DMS114 treated with DMSO at 0.1 percent for 48 hours (cell line): ENCODE data around the gene PHC2.

Experiments
- DNase-seq: peaks from one replicate; lab custom pipeline; 2025; ENCODE audit not compliant: unreplicated experiment; lab: John Stamatoyannopoulos, UW

Gene PHC2

DNA sequence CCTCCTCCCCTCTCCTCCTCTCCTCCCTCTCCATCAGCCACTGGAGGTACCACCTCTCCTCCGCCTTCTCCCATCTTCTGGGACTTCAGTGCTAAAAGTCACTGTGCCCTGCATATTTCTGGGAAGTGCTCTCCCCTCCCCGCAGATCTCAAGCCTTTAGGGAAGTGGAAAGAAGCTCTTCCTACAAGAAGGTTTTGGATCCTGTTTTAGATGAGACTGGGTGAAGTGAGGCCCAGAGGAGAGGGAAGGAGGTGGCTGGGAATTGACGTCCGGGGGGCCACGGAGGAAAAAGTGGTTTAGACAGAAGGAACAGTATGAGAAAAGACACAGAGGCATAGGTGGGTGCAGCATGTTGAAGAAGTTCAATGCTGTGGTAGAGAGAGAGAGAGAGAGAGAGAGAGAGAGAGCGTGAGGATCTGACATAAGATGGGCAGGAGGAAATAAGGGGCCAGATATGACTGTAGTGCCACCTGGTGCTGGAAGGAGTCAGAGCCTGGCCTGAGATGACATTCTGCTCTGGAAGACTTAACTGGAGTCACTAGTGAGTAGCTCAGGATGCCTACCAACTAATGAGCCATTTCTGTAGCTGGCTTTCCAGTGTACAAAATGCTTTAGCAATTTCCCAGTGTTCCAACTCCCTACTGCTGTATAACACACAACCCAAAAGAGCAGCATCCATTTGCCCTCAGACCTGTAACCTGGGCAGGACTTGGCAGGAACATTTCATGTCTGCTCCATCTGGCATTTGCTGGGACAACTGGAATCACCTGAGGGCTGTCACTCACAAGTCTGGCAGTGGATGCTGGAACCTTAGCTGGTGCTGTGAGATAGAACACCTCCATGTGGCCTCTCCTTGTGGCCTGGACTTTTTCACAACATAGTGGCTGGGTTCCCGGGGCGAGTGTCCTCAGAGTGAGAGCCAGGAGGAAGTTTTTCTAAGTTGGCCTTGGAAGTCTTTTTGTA, 24.9 kb upstream of the PHC2 start:
- DNase-seq: peak; percentile 55

DNA sequence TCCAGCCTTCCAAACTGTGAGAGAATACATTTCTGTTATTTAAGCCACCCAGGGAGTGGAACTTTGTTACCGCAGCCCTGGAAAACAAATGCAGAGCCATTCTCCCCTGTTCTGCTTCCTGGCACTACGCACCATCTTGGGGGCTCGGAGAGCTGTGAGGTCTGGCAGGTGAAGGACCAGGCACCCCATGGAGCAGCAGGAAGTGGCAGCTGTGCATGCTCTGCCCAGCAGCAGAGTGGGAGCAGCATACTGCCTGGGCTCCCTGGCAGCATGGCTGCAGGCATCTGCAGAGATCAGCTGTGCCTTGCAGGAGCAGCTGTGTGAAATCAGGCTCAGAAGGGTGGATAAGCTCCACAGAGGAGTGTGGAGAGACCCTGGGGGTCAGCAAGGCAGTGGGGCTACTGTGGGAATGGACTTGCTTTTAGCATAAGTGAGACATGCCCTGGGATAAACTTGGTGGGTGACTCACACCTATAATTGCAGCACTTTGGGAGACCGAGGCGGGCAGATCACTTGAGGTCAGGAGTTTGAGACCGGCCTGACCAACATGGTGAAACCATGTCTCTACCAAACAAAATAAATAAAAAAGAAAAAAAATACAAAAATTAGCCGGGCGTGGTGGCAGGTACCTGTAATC, 23.9 kb upstream of the PHC2 start:
- DNase-seq: no peak

DNA sequence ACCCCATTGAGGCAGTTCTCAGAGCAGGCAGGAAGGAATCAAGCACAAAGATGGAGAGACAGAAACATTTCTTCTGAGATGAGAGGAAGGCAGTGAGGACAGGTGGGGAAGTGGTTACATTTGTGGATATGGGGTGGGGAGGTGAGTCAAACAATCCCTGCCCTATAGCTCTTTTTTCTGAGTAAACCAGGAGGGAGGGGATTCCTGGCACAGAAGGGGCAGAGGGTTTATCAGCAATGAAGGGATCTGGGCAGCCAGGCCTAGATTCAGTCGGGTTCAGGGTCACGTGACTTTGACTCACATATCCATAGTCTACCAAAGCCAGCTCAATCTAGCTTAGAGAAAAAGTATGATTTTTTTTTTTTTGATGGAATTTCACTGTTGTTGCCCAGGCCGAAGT, 15.7 kb upstream of the PHC2 start:
- DNase-seq: no peak

DNA sequence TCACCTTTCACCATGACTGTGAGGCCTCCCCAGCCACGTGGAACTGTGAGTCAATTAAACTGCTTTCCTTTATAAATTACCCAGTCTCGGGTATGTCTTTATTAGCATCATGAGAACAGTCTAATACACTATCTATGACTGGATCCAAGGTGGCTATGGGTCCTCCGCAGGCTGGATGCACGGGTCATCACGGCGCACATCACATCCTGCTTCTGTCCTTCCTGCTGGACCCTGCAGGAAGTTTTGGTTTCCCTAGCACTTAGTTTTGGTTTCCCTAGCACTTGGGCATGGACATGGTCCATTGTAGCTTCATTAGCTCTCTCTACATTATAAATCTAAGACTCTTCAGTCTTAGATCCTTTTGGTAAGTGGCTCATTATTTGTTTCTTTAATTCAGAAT, 14.2 kb upstream of the PHC2 start:
- DNase-seq: no peak

DNA sequence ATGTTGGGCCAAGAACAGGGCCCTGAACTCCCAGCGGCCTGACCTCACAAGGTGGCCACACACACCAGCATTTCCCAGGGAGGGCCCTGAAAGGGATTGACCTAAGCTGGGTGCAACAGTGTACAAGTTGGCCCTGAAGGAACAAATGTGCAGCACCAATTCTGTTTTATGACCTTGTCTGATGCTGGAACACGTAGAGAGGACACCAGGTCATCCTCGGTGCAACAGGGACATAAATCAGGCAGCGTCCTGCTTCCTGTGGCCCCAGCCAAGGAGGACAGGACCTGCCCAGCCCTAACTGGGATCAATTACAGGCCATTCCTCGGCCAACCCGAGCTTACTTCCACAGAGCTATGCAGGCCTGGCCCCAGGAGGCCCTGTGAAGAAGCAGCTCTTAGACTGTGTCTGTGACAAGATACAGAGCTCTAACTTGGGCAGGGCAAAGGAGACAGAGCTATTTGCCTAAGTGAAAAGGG, 12.8 kb upstream of the PHC2 start:
- no peak for DNase-seq

DNA sequence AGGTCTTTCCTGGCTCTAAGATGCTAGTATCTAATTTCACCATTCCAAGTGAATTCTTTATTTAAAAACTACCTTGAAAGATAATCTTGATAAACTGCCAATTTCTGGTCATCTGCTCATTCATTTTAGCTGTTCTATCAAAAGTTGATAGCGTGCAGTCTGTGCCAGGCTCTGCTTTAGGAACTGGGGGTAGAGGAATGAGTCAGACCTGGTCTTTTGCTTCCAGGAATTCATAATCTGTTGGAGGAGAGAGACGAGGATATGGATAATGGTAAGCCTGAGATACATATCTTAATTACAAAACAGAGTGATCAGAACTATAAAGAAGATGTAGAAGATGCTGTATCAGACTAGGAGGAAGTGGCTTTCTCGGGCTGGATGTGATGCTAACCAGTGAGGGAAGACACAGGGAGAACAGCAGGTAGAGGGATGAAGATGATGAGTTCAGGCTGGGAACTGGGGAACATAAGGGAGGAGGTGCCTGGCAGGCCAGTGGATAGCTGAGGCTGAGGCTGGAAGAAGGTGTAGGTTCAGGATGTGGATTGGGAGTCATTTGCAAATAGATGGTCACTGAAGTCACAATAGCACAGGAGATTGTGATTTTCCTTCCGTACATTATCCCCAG, 12.3 kb upstream of the PHC2 start:
- DNase-seq: no peak

DNA sequence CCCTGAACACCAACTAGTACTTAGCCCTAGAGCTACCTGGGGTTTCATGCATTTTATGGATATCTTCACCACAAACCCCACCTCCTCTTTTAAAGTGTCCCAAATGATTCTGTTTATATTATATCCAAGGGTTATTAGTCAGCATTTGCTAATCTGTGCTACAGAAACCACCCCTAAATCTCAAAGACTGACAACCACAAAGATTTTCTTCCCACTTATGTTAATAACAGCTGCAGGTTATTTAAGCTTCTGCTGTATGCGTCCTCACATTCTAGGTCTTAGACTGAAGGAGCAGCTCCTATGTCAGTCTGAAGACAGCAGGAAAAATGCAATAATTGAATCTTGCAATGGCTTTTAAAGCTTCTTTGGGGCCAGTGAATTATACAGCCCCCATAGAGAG, 11.2 kb upstream of the PHC2 start:
- no peak for DNase-seq

DNA sequence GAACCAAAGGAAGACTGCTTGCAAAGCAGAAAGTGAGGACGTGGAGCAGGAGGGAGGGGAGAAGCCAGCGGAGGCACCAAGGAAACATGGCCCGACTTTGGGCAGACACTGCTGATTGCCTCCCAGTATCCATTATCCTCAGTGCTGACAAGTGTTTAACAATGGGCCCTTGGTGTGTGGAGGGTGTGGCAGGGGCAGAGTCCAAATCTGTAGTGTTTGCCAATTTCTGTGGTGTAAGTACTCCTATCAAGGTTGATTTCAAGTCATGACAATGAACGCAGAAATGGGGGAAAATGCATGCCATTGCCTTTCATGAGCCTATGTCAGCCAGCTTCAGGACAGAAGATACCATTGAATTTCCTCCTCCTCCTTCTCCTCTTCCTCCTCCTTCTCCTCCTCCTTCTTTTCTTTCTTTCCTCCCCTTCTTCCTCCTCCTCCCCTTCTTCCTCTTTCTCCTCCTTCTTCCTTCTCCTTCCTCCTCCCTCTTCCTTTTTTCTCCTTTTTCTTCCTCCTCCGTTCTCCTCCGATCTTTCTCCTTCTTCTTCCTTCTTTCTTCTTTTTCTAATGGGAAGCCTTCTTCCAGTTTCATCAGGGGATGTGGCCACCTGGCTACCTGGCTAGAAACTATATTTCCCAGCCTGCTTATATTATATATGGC, 10.3 kb upstream of the PHC2 start:
- no peak for DNase-seq

DNA sequence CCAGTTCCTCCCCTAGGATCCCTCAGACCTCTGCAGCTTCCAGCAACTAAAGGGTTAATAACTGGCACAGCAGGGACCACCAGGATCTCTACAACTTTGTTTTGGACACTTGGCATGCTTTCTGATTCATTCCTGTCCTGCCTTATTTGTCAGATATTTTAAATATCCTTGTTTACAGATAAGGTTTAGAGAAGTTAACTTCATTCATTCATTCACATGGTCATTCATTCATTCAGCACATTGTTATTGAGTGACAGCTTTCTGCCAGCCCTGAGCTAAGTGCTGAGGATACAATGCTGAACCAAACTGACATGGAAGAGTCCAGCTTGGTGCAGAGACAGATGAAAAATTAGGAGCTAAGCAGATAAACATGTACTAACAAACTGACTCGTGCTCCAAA, 8.8 kb upstream of the PHC2 start:
- DNase-seq: no peak

DNA sequence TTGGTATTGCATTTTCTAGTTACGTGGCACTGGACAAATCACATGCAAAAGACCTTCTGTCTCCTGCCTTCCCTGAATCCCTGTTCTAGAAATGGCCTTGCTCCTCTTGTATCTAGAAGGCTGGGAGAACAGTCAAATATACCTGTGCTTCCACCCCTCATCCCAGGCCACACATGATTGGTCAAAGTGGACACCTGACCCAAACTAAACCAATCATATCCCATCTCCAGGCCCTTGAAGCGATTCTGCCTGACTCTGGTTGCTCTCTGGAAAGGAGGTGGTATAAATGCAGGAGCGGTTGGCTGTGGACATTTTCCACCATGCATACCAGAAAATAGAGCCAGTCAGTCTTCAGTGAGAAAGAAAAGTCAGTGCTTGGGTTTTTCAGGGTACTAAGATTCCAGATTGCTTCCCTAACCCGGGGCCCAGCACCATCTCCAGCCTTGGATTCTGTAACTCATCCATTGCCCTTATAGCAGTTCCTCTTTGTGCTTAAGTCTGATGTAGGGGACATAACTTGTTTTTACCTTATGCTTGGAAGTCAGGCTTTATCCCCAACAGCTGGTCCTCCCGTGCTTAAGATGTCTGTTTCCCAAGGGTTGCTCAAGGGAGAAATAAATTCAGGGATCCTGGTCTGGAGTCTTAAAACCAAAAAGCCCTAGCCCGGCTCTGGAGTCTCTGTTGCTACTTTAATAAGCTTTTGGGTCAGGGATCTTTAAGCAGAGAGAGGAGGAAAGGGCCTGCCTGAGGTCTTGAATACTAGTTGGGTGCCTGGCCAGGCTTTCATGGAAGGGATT, 7.7 kb upstream of the PHC2 start:
- DNase-seq: no peak

DNA sequence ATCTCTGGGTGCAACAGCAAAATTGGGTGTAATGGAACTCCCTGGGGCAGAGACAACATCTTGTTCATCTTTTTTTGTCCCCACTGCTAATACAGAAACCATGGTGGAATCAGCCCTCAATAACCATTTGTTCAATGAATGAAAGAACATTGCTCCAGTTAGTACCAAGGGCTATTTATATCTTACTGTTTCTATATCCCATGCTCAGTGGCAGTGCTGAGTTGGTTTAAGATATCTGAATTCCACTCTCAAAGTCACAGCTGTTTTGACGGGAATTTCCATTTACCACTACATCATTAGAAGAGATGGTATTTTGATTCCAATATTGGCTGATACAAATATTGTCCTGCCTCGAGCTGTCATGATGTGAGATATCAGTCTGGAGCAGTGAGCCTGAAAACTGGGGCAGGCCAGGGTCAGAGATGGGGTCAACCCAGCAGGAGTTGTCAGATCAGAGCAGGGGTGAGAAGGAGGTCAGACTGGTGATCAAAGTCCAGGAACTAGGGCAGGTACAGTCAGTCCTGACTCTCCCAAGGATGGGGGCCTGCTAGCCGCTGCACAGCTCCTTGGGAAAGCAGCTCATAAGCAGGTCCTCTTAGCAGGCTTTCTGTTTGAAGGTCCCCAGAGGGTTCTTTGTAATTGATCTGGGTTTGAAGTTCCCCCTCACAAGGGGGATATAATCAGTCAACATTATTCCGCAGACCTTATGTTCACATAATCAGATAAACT, 5.8 kb upstream of the PHC2 start:
- DNase-seq: no peak

DNA sequence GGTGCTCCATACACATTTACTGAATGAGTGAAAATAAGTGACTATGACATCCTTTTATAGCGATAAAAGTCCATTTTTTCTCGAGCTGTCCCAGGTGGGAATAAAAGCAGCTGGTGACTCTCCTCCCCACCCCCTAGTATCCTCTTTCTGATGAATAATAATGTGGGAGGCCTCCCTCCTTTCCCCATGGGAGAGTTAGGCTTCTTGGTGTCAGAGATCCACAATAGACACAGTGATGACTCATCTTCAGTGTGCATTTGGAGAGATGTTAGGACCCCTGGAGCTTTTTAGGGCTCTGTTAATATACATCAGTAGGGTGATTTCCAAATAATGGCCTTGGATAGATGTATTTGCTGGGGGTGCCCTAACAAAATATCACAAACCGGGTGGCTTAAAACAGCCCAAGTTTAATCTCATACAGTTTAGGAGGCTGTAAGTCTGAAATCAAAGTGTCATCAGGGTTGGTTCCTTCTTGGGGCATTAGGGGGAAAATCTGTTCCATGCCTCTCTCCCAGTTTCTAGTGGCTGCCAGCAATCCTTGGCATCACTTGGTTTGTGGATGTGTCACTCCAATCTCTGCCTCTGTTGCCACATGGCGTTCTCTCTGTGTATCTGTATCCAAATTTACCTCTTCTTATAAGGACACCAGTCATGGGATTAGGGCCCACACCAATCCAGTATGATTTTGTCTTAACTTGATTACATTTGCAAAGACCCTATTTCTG, 4.4 kb upstream of the PHC2 start:
- DNase-seq: no peak

DNA sequence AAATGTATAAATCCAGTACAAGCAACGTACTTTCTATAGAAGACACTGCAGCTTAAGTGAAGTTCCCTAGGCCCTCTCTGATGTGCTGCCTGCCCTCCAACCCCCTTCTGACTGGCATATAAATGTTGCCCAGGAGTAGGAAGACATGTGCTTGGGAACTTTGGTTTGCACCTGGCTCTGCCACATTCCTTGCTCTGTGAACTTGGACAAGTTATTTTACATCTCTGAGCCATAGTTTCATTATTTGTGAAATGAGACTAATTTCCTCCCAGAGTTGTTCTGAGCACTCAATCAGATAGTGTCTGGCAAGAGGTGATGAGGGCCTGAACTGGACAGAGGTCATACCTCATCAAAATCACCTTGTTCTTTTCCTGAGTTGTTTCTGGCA, 3.5 kb upstream of the PHC2 start:
- DNase-seq: no peak

DNA sequence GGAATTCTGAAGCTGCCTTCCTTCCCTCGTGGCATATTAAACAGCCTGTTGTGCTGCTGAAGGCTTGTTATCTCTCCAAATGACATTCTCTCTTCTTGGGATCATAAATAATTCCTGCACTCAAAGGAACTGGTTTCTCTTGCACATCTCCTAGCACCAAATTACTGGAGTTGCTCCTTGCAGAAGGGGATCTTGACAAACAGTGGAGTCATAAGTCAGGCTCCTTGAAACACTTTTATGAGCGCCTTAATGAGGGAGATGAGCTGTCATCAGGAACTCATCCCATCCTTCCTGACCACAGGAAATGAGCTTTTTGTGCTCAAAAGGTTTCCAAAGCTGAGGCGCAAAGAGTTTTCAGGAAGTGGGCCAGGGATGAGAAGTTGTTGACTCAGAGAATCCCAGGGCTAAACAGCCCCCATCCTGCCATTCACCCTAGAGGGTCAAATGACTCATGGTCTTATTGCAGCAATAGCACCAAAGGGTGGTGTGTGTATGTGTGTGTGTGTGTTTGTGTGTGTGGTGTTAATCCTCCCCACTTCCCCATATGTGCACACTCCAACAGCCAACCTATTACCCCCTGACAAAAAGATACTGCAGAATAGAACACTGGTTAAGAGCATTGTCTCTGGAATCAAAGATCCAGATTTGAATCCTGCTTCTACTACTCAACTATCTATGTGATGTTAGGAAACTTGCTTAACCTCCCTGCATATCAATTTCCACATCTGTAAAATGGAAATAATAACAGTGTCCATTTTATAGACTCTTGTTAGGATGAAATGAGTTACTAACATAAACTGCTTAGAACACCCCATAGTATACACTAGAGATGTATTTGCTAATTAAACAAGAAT, 2.8 kb upstream of the PHC2 start:
- DNase-seq: no peak

DNA sequence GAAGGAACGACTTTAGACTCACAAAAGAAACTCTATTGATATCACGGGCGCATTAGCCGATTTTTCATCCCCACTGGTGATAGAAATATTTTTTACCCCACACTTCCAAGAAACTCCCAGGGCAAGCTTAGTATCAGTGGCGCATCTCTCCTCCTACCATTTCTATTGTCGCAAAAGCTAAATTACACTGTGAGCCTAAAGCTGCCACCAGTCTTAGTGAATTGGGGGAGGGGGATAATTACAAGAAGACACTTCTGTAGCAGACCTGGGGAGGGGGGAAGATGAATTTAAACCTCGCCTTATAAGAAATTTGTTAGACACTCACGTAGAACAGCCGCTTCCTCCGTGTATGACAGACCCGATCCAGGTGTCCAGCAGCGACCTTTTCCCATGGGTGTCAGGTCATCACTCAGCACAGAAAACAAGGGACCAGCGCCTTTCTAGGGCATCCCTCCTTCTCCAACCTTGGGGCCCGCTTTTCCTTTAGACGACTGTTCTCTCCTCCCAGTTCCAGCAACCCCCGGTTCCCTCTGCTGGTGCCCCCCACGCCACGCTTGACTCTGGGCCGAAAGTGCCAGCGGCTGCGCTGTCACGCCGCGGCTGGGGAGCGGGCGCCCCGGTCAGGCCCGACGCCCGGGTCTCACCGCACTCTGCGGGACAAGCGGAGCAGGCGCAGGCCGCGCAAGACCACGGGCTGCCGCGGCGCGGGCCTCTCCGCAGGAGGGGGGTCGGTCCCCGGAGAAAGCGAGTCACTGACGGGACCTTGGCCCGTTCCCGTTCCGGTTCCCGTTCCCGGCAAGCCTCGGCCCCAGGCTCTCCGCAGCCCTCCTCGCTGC, 821 bp downstream of the PHC2 start:
- DNase-seq: no peak

DNA sequence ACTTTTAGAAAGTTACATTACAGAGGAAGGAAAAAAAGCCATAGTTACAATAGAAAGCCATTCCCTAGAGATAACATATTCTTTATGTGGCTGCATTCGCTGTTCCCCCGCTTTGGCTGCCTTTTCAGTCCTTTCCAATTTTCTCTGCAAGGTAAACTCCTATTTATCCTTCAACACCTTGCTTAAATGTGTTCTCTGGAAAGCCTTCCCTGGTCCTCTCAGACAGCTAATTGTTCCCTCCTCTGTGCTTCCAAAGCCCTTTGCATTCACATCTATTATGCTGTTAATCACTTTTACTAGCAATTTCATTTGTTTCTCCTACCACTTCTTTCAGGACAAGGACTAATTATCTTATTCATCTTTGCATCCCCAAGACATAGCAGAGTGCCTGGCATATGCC, 1.6 kb downstream of the PHC2 start:
- no peak for DNase-seq

DNA sequence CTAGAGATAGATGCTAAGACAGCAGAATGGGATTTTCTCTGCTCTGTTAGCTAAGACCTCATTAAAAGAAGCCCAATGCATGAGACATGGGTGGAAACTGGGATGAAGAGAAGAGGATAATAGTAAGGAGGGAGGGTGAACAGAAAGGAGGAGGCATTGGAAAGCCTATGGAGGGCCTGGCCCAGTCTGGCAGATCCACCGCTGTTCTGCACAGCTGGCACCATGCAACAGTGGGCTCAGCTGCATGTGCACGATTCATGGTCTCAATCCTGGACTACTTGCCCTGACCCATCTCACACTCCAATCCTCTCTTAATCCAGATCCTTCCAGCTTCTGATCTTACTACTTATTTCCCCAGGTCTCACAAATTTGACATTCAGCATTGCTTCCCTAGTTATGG, 2.2 kb downstream of the PHC2 start:
- DNase-seq: no peak

DNA sequence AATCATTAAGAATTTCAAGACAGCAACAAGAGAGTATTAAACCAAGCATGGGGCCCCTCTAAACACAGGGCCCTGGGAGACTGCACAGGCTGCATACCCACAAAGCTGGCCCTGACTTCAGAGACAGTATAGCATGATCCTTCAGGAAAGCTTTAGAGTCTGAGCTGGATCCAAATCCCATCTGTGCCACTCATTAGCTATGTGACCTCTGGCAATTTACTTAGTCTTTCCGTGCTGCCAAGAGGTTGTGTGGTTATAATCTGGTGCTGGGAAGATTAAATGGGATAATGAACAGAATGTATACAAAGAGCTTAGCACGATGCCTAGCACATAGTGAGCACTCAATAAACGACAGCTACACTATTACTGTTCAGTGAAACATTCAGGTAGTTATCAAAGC, 4.0 kb downstream of the PHC2 start:
- DNase-seq: no peak
